CD4-positive, alpha-beta memory T cell (primary cell): ENCODE results near the gene ELL2. TPM values are rescaled to one million over a fixed set of nuclear protein-coding genes. Genes with fewer than 3 reads are reported as not detected.
A peak's percentile ranks its signal among the peaks of the same experiment; 100 is the strongest.

Experiments used
- CTCF ChIA-PET: fragments of 350-600 bp; sonication (Branson Sonifier 250); formaldehyde crosslinking; loops from one replicate; lab custom pipeline; 2021; ENCODE audit warnings: inconsistent platforms; ENCODE audit not compliant: partially characterized antibody; lab: Charles Lee
- POLR2A ChIA-PET: fragments of 350-600 bp; sonication (Branson Sonifier 250); formaldehyde crosslinking; loops from one replicate; lab custom pipeline; 2021; ENCODE audit not compliant: partially characterized antibody; lab: Charles Lee
- DNase-seq, 5 donors: peaks; one replicate each; pipeline versions ENCODE4 v3.0.0 to v3.0.0-alpha.2; 2020 to 2022; ENCODE audit warnings: mixed read lengths in 1 of 5
- H3K27ac ChIP-seq: one replicate; pipeline ENCODE4 v1.7.0; 2013; ENCODE audit warnings: low read depth, low read length
- H3K27me3 ChIP-seq: 2 replicates; pipeline ENCODE4 v1.7.0; 2013; ENCODE audit warnings: mild to moderate bottlenecking, low read length, moderate library complexity; ENCODE audit not compliant: insufficient read depth
- H3K36me3 ChIP-seq: 2 replicates; pipeline ENCODE4 v1.7.0; 2013; ENCODE audit warnings: mild to moderate bottlenecking, low read length, moderate library complexity; ENCODE audit not compliant: insufficient read depth
- H3K4me1 ChIP-seq: 2 replicates; pipeline ENCODE4 v1.7.0; 2013; ENCODE audit warnings: mild to moderate bottlenecking, low read length, moderate library complexity; ENCODE audit not compliant: insufficient read depth
- H3K4me3 ChIP-seq, 2 donors: one replicate each; pipeline ENCODE4 v1.7.0; 2013; ENCODE audit warnings: low read length in 2 of 2, mild to moderate bottlenecking in 1 of 2
- H3K9me3 ChIP-seq, 2 donors: one replicate each; pipeline ENCODE4 v1.7.0; 2013; ENCODE audit warnings: low read length in 2 of 2, control low read depth in 1 of 2; ENCODE audit not compliant: control insufficient read depth in 1 of 2
- H3K27ac Mint-ChIP-seq, 7 donors: one replicate each; pipeline ENCODE4 v1.8.0; 2020 to 2021; ENCODE audit warnings: mixed read lengths in 7 of 7, mild to moderate bottlenecking in 6 of 7, inconsistent platforms in 3 of 7, moderate library complexity in 3 of 7
- H3K27me3 Mint-ChIP-seq, 2 donors: one replicate each; pipeline ENCODE4 v1.8.0; 2020 to 2021; ENCODE audit warnings: mixed read lengths in 2 of 2
- H3K36me3 Mint-ChIP-seq, 2 donors: one replicate each; pipeline ENCODE4 v1.8.0; 2020 to 2021; ENCODE audit warnings: mixed read lengths in 2 of 2, inconsistent platforms in 1 of 2, mild to moderate bottlenecking in 1 of 2
- H3K4me1 Mint-ChIP-seq, 4 donors: one replicate each; pipeline ENCODE4 v1.8.0; 2020 to 2021; ENCODE audit warnings: mixed read lengths in 4 of 4, mild to moderate bottlenecking in 1 of 4
- H3K4me3 Mint-ChIP-seq, 8 donors: one replicate each; pipeline ENCODE4 v1.8.0; 2020 to 2021; ENCODE audit warnings: mixed read lengths in 8 of 8, mild to moderate bottlenecking in 7 of 8, moderate library complexity in 6 of 8, inconsistent platforms in 3 of 8
- H3K9me3 Mint-ChIP-seq, 8 donors: one replicate each; pipeline ENCODE4 v1.8.0; 2020 to 2021; ENCODE audit warnings: mixed read lengths in 8 of 8, mild to moderate bottlenecking in 5 of 8, inconsistent platforms in 3 of 8, moderate library complexity in 1 of 8
- intact Hi-C: fragments of 100-400 bp; cut with micrococcal nuclease; formaldehyde crosslinking; loops from one replicate; pipeline ENCODE4 v1.15.1; 2023
- polyA plus RNA-seq, 2 donors: library from polyadenylated mRNA; unstranded; fragments of 300-500 nt; fragmentation: Illumina TruSeq; gene quantifications; one replicate each; pipeline ENCODE4 v1.2.3, GENCODE V29; 2021
- total RNA-seq, 2 experiments: library from RNA; stranded (reverse); gene quantifications; one replicate each; pipeline ENCODE4 v1.2.3, GENCODE V29; 2021

Gene ELL2
- total and polyA plus RNA-seq, 4 experiments from 2014 or later, result 2.8 to 15.6 (median 9.3) TPM

GRCh38 chr5:95946451-95946850 is 15.2 kb downstream of the ELL2 start:
- Mint-ChIP-seq H3K36me3 (peaks cover 0 to 6% of the 10 kb centered on the region in 2 donors), H3K4me3 (no peak overlapping the region), H3K4me1 (peaks cover 14 to 18% (median 16%) of the 10 kb centered on the region in 4 donors), H3K27me3 (no peaks in the 10 kb centered on the region), H3K27ac (no peak overlapping the region), H3K9me3 (peaks cover 0 to 5% (median 0%) of the 10 kb centered on the region in 8 donors)
- CTCF ChIA-PET, result interaction anchor here (1.5 kb wide), 1 partner anchor 18 kb away, joined by 3 read pairs; no protein-coding TSS in a partner anchor
- Histone ChIP-seq H3K4me1 (no peaks in the 10 kb centered on the region), H3K4me3 (no peak overlapping the region), H3K27me3 (no peaks in the 10 kb centered on the region), H3K27ac (no peak overlapping the region), H3K36me3 (no peaks in the 10 kb centered on the region), H3K9me3 (no peaks in the 10 kb centered on the region)
- POLR2A ChIA-PET, result interaction anchor here (1.4 kb wide), 1 partner anchor 15 kb away, joined by 4 read pairs; the partner anchor contains the start of gene ELL2
- DNase-seq, result no peak
- intact Hi-C loops, result no loop called here

- Histone ChIP-seq H3K27me3 (no peaks in the 10 kb centered on the region), H3K36me3 (no peaks in the 10 kb centered on the region), H3K4me3 (no peak overlapping the region), H3K27ac (no peak overlapping the region), H3K9me3 (no peaks in the 10 kb centered on the region), H3K4me1 (no peaks in the 10 kb centered on the region)
- no peak overlapping the region for H3K4me3 Mint-ChIP-seq
- H3K4me1 Mint-ChIP-seq, result peaks cover 9 to 15% (median 11%) of the 10 kb centered on the region in 4 donors
- peaks cover 0 to 5% (median 0%) of the 10 kb centered on the region in 8 donors for H3K9me3 Mint-ChIP-seq
- H3K36me3 Mint-ChIP-seq, result peaks cover 1 to 5% of the 10 kb centered on the region in 2 donors
- no peak overlapping the region for H3K27ac Mint-ChIP-seq
- no peaks in the 10 kb centered on the region for H3K27me3 Mint-ChIP-seq
- POLR2A ChIA-PET, result no interaction called here
- no peak for DNase-seq
- CTCF ChIA-PET, result no interaction called here
- intact Hi-C loops, result no loop called here
Measured at GRCh38 chr5:95942968-95943367, 18.7 kb downstream of the ELL2 start.

- H3K4me3 Mint-ChIP-seq, result no peak overlapping the region
- ChIA-PET CTCF (no interaction called here), POLR2A (no interaction called here)
- no peak overlapping the region for H3K27ac ChIP-seq
- H3K27ac Mint-ChIP-seq, result no peak overlapping the region
- H3K27me3 ChIP-seq, result no peaks in the 10 kb centered on the region
- H3K9me3 Mint-ChIP-seq, result peaks cover 0 to 5% (median 0%) of the 10 kb centered on the region in 8 donors
- no peak overlapping the region for H3K4me3 ChIP-seq
- peaks cover 1 to 8% of the 10 kb centered on the region in 2 donors for H3K36me3 Mint-ChIP-seq
- intact Hi-C loops, result no loop called here
- H3K27me3 Mint-ChIP-seq, result no peaks in the 10 kb centered on the region
- no peaks in the 10 kb centered on the region for H3K4me1 ChIP-seq
- H3K36me3 ChIP-seq, result no peaks in the 10 kb centered on the region
- peaks cover 9 to 15% (median 11%) of the 10 kb centered on the region in 4 donors for H3K4me1 Mint-ChIP-seq
- no peak for DNase-seq
- H3K9me3 ChIP-seq, result no peaks in the 10 kb centered on the region
Measured at GRCh38 chr5:95942414-95942813, 19.2 kb downstream of the ELL2 start.

- peak overlapping the region in 1 of 7 donors; percentile 24 for H3K27ac Mint-ChIP-seq
- Histone ChIP-seq H3K4me1 (no peaks in the 10 kb centered on the region), H3K4me3 (no peak overlapping the region), H3K27ac (no peak overlapping the region), H3K27me3 (no peaks in the 10 kb centered on the region), H3K36me3 (no peaks in the 10 kb centered on the region), H3K9me3 (no peaks in the 10 kb centered on the region)
- CTCF ChIA-PET, result interaction anchor here (1.4 kb wide), 1 partner anchor 20 kb away, joined by 3 read pairs; the partner anchor contains the start of gene ELL2
- no peak for DNase-seq
- no peaks in the 10 kb centered on the region for H3K27me3 Mint-ChIP-seq
- H3K4me1 Mint-ChIP-seq, result peaks cover 9 to 14% (median 11%) of the 10 kb centered on the region in 4 donors
- H3K4me3 Mint-ChIP-seq, result no peak overlapping the region
- H3K36me3 Mint-ChIP-seq, result peaks cover 1 to 8% of the 10 kb centered on the region in 2 donors
- H3K9me3 Mint-ChIP-seq, result peaks cover 0 to 5% (median 0%) of the 10 kb centered on the region in 8 donors
- intact Hi-C loops, result no loop called here
- POLR2A ChIA-PET, result no interaction called here
Measured at GRCh38 chr5:95941756-95942155, 19.9 kb downstream of the ELL2 start.

GRCh38 chr5:95940758-95941682 is 20.6 kb downstream of the ELL2 start:
- CTCF ChIA-PET, result interaction anchor here (1.4 kb wide), 1 partner anchor 20 kb away, joined by 3 read pairs; the partner anchor contains the start of gene ELL2
- Histone ChIP-seq H3K4me1 (no peaks in the 10 kb centered on the region), H3K9me3 (no peaks in the 10 kb centered on the region), H3K27ac (no peak overlapping the region), H3K4me3 (no peak overlapping the region), H3K27me3 (no peaks in the 10 kb centered on the region), H3K36me3 (no peaks in the 10 kb centered on the region)
- DNase-seq, result no peak
- Mint-ChIP-seq H3K4me1 (peaks cover 5 to 8% (median 6%) of the 10 kb centered on the region in 4 donors), H3K27me3 (no peaks in the 10 kb centered on the region), H3K36me3 (peaks cover 5 to 10% of the 10 kb centered on the region in 2 donors), H3K4me3 (no peak overlapping the region), H3K9me3 (no peaks in the 10 kb centered on the region), H3K27ac (no peak overlapping the region)
- POLR2A ChIA-PET, result no interaction called here
- intact Hi-C loops, result no loop called here

- Histone ChIP-seq H3K27me3 (no peaks in the 10 kb centered on the region), H3K27ac (no peak overlapping the region), H3K4me3 (no peak overlapping the region), H3K4me1 (no peaks in the 10 kb centered on the region), H3K36me3 (no peaks in the 10 kb centered on the region), H3K9me3 (no peaks in the 10 kb centered on the region)
- CTCF ChIA-PET, result no interaction called here
- peaks cover 0 to 1% (median 0%) of the 10 kb centered on the region in 4 donors for H3K4me1 Mint-ChIP-seq
- intact Hi-C loops, result no loop called here
- peaks cover 6 to 15% of the 10 kb centered on the region in 2 donors for H3K36me3 Mint-ChIP-seq
- POLR2A ChIA-PET, result no interaction called here
- no peaks in the 10 kb centered on the region for H3K27me3 Mint-ChIP-seq
- no peak overlapping the region for H3K27ac Mint-ChIP-seq
- no peaks in the 10 kb centered on the region for H3K9me3 Mint-ChIP-seq
- DNase-seq, result no peak
- no peak overlapping the region for H3K4me3 Mint-ChIP-seq
Measured at GRCh38 chr5:95939465-95939864, 22.2 kb downstream of the ELL2 start.

- POLR2A ChIA-PET, result no interaction called here
- DNase-seq, result no peak
Measured at GRCh38 chr5:95938766-95939165, 22.9 kb downstream of the ELL2 start.

More at GRCh38 chr5:95938766-95939165, 22.9 kb downstream of the ELL2 start:
- intact Hi-C loops, result no loop called here
- Mint-ChIP-seq H3K36me3 (peaks cover 6 to 15% of the 10 kb centered on the region in 2 donors), H3K4me3 (no peak overlapping the region), H3K27ac (no peak overlapping the region), H3K4me1 (peaks cover 0 to 1% (median 0%) of the 10 kb centered on the region in 4 donors), H3K9me3 (no peaks in the 10 kb centered on the region), H3K27me3 (no peaks in the 10 kb centered on the region)
- Histone ChIP-seq H3K4me3 (no peak overlapping the region), H3K36me3 (no peaks in the 10 kb centered on the region), H3K9me3 (no peaks in the 10 kb centered on the region), H3K4me1 (no peaks in the 10 kb centered on the region), H3K27me3 (no peaks in the 10 kb centered on the region), H3K27ac (no peak overlapping the region)
- CTCF ChIA-PET, result no interaction called here
